Mammary epithelial cell (primary cell): ENCODE data around the gene PTPRG.

Experiments used
- EZH2 ChIP-seq: IDR thresholded peaks from 2 replicates; pipeline ENCODE4 v1.6.1; 2012; ENCODE audit warnings: low read length, inconsistent platforms, borderline replicate concordance
- TF ChIP-seq, protein P1 (sequence below), 2 donors: IDR thresholded peaks in 1 of 2; conservative IDR thresholded peaks in 1 of 2; 2 replicates each; pipeline ENCODE4 v1.5.1; 2011 to 2012; ENCODE audit warnings: inconsistent platforms in 2 of 2, low read length in 2 of 2, mild to moderate bottlenecking in 2 of 2, control low read depth in 1 of 2, low read depth in 1 of 2; ENCODE audit not compliant: insufficient read depth in 1 of 2; ENCODE audit errors: extremely low read depth in 1 of 2

DNA sequence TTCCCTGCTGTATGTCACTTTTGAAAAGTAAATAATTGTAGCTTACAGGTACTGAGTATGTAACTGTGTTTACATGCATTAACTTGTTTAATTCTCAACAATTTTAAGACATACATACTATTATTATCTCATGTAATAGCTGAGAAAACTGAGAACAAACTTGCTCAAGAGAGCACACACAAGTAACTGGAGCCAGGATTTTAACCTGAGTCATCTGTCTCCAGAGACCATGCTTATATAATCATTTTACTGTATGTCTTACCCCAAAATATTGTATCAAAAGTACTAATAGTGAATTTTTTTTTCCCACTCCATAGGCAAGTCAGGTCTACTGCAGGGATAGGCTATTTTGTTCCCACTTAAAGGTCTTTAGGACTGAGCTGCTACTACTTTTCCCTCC is 716.6 kb downstream of the PTPRG start:
- TF ChIP-seq, protein P1, sequence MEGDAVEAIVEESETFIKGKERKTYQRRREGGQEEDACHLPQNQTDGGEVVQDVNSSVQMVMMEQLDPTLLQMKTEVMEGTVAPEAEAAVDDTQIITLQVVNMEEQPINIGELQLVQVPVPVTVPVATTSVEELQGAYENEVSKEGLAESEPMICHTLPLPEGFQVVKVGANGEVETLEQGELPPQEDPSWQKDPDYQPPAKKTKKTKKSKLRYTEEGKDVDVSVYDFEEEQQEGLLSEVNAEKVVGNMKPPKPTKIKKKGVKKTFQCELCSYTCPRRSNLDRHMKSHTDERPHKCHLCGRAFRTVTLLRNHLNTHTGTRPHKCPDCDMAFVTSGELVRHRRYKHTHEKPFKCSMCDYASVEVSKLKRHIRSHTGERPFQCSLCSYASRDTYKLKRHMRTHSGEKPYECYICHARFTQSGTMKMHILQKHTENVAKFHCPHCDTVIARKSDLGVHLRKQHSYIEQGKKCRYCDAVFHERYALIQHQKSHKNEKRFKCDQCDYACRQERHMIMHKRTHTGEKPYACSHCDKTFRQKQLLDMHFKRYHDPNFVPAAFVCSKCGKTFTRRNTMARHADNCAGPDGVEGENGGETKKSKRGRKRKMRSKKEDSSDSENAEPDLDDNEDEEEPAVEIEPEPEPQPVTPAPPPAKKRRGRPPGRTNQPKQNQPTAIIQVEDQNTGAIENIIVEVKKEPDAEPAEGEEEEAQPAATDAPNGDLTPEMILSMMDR (conservative IDR thresholded peaks at IDR 0.05 in 1 of 2, IDR thresholded peaks at IDR 0.05 in 1 of 2; ENCODE audit: extremely low read depth in 1 of 2, insufficient read depth in 1 of 2, low read depth in 1 of 2, low read length in 2 of 2): no peak
- TF ChIP-seq EZH2: no peak
